ENCODE measurements around the gene SLC25A21.
"Not testable (repeated sequence)": the region's sequence is repeated elsewhere in the genome, so short reads cannot be mapped to it uniquely, and the experiment has no call there.

Gene SLC25A21

GRCh38 chr14:37185670-37186069 lies 13.3 kb upstream of the SLC25A21 start:
- no peak for DNase-seq

DNA sequence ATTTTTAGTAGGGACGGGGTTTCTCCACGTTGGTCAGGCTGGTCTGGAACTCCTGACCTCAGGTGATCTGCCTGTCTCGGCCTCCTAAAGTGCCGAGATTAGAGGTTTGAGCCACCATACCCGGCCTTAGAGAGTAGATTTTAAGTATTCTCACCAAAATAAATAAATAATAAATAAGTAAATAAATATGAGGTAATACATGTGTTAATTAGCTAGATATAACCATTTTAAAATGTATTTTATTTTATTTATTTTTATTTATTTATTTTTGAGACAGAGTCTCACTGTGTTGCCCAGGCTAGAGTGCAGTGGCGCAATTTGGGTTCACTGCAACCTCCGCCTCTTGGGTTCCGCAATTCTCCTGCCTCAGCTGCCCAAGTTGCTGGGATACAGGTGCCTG lies 12.1 kb upstream of the SLC25A21 start:
- DNase-seq, result not testable (repeated sequence)

DNA sequence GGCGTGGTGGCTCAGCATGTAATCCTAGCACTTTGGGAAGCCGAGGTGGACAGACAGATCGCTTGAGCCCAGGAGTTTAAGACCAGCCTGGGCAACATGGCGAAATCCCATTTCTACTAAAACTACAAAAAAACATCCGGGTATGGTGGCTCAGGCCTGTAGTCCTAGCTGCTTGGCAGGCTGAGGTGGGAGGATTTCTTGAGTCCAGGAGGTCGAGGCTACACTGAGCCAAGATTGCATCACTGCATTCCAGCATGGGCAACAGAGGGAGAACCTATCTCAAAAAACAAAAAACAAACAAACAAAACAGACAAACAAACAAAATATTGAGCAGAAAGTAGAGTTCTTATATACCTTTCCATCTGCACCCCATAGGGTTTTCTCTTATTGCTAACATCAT lies 9.0 kb upstream of the SLC25A21 start:
- DNase-seq, result no peak

GRCh38 chr14:37180886-37181285 lies 8.5 kb upstream of the SLC25A21 start:
- not testable (repeated sequence) for DNase-seq

DNA sequence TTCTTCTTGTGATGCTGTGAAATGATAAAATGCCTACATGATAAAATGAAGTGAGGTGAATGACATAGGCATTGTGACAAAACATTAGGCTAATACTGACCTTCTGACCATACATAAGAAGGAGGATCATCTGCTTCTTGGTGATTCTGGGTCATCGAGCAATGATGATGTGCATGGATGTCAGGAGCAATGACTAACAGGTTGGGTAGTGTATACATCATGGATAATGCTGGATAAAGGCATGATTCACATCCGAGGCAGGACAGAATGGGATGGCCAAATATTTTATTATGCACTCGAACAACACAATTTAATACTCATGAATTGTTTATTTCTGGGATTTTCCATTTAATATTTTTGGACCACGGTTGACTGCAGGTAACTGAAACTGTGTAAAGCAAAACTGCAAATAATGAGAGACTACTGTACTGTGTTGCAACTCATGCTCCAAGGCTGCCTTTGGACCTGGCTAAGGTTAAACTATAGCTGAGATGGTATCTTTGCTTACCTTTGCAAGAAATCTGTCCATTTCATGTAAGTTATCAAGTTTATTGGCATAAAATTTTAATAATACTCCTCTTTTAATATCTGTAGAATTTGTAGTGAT lies 7.6 kb upstream of the SLC25A21 start:
- DNase-seq, result no peak

GRCh38 chr14:37172936-37173614 lies 669 bp upstream of the SLC25A21 start:
- DNase-seq, result no peak

- no peak for DNase-seq
Observed at GRCh38 chr14:37171678-37172023, 755 bp downstream of the SLC25A21 start.

DNA sequence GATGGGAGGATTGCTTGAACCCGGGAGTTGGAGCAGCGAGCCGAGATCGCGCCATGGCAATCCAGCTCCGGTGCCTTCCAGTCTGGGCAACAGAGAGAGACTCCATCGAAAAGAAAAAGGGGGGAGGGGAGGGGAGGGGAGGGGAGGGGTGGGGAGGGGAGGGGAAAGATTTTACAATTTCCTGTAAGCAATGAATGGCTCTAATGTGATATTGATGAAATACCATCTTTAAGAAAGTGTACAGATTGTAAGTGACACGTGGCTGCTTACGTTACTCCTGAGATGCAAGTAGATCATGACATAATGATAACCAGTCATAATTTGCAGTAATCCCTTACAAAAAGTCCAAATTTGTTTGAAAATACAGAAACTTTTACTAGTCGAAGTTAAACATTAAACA lies 1.4 kb downstream of the SLC25A21 start:
- no peak for DNase-seq

DNA sequence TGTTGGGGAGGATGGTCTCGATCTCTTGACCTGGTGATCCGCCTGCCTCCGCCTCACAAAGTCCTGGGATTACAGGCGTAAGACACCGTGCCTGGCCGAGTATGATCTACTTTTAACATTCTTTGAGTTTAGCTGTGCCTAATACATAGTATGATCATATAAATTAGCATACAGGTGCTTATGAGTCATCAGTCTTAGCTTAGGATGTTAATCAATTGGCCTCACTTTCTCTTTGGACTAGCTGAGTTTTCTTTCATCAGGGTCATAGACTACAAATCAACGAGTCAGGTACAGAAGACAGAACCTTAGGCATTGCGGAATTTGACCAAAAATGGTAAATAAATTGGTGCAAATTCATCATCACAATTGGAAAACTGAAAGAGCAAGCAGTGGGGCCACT lies 2.2 kb downstream of the SLC25A21 start:
- DNase-seq, result no peak

DNA sequence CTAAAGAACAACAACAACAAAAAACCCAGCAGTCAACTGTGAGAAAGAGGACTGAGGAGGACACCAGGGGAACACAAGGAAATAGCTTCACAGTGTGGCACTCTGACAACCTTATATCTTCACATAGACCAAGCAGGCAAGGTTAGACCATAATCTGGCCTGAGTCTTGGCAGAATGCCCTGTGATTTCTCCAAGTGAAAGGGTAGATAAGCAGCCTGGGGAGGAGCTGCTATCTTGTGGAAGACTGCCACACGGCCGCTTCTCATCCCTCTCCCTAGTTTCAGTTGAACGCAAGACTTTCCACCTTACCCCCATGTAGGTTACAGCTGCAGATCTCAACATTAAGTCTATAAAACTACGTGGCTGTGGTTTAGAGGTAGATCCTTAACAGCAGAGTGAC lies 3.7 kb downstream of the SLC25A21 start:
- no peak for DNase-seq

DNA sequence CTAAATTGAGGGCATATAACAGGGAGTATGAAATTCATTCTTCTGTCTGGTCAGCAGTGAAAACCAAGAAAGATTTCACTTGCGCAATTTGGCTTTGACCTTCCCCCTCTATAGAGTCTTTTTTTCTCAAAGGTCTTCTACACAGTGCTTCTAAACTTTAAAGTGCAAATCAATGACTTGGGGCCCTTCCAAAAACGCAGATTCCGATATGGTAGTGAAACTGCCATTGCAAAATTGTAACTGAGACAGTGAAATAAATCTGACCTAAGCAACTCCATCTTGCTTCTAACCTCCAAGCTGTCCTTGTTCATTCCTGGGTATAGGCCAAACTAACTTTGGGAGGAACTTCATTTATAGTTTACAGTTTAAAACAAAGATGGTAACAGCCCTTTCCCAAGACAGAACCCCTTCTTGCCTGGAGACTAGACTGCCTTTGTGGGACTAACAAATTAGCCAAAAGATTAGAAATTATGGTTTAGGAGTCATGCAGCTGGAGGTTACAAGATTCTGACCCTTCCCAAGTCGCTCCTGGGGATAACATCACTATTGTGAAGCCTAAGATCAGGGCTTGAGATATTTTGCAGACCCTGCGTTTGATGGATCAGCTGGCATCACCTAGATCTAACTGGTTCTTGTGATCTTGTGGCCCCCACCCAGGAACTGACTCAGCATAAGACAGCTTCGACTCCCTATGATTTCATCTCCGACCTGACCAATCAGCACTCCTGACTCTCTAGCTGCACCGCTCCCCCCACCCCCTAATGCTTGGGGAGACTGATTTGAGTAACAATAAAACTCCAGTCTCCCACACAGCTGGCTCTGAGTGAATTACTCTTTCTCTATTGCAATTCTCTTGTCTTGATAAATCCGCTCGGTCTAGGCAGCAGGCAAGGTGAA lies 5.0 kb downstream of the SLC25A21 start:
- no peak for DNase-seq

GRCh38 chr14:37165794-37166193 lies 6.6 kb downstream of the SLC25A21 start:
- DNase-seq, result no peak

DNA sequence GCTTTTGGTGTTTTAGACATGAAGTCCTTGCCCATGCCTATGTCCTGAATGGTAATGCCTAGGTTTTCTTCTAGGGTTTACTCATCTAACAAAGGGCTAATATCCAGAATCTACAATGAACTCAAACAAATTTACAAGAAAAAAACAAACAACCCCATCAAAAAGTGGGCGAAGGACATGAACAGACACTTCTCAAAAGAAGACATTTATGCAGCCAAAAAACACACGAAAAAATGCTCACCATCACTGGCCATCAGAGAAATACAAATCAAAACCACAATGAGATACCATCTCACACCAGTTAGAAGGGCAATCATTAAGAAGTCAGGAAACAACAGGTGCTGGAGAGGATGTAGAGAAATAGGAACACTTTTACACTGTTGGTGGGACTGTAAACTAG lies 10.1 kb downstream of the SLC25A21 start:
- not testable (repeated sequence) for DNase-seq

DNA sequence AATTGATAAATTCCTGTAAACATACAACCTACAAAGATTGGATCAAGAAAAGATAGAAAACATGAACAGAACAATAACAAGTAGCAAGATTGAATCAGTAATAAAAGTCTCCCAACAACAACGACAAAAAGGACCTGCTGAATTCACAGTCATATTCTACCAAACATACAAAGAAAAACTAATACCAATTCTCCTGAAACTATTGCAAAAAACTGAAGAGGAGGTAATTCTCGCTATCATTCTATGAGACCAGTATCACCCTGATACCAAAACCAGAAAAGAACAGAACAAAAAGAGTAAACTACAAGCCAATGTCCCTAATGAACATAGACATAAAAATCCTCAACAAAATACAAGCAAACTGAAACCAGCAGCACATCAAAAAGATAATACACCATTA lies 14.4 kb downstream of the SLC25A21 start:
- no peak for DNase-seq

DNA sequence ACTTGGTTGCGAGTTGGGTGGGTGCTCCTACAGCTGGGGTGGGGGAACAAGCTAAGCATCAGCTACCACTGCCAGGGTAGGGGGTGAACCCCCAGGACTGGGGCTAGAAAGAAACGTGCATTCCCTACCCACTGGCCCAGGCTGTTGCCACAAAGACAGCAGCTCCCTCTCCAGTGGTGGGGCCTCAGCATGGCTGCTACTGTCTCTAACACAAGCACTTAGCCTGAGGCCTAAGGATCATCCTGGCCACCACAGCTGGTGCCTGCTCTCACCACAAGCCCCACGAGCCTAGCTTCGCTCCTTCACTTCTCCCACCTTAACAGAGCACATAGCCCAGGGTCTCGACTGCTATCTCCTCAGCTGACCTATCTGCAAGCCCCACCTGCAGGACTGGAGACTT lies 18.9 kb downstream of the SLC25A21 start:
- DNase-seq, result no peak

DNA sequence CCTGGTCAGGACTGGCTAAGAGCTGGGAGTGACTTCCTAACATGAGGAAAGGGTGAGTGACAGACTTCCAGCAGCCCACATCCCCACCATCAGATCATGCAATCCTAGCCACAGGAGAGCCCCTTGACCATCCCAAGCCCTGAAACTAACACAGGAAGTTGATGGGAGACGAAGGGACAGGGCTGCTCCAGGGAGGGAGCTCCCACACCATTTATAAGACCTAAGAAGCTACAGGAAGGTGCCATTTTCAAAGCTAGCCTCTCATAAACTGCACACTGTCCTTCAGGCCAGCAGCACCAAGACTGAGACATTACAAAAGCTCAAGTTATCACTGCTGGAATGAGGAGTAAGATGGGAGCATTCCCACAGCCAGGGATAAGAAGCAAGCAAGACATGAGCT lies 19.4 kb downstream of the SLC25A21 start:
- no peak for DNase-seq

DNA sequence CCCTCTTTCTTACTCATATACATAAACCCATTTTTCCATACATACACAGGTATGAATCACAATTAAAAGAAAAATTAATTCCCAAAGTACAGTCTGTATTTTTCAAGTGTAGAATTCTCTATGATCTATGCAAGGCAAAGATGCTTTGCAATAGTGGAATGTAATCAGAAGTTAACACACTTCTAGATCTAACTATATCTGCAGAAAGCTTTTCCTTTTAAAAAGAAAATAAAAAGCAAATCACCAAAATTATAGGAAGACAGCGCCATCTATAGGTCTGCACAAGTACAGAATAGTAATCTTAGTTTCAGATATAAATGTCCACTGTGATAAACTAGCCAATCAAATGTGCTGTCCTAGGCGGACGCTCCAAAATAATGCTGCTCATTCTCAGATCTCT lies 22.0 kb downstream of the SLC25A21 start:
- no peak for DNase-seq

DNA sequence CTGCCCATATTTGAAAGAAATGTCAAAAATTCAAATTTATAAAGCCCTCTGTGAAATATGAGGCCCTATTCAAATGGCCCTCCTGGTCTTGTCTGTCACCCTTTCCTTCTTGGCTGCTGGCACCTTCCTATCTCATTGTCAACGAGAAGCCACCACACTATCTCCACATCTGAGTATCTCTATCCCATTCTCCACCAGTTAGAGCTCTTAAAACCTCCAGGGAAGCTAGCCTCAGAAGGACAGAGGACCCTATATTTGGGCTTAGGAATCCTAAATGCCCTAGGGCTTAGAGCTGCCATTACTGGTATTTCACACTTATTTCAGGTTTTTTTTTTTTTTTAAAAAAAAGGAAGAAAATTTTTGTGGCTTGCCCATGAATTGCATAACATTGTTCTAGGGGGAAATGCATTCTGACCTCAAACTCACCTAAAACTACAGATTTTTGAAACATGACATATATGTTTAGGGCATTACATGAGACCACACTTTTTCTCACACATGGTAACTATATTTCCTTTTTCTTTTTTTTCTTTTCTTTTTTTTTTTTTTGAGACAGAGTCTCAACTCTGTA lies 25.0 kb downstream of the SLC25A21 start:
- DNase-seq, result no peak

GRCh38 chr14:37146438-37146837 lies 26.0 kb downstream of the SLC25A21 start:
- not testable (repeated sequence) for DNase-seq

DNA sequence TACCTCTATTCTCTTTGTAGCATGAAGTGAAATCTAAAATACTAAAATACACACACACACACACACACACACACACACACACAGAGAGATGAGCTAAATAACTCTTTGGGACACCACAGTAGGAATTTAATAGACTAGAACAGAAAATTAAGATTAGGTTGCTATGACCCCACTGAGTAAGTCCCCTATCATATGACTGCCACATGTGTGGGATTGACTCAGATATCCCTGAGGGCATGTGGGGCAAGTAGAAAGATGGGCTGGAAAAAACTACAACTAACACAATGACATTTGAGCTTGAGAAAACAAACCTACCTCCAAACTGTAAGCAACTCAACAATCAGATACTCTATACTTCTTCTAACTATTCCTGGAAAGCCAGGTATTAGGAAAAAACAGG lies 27.0 kb downstream of the SLC25A21 start:
- DNase-seq, result no peak

- DNase-seq, result no peak
Observed at GRCh38 chr14:37144729-37145363, 27.6 kb downstream of the SLC25A21 start.

DNA sequence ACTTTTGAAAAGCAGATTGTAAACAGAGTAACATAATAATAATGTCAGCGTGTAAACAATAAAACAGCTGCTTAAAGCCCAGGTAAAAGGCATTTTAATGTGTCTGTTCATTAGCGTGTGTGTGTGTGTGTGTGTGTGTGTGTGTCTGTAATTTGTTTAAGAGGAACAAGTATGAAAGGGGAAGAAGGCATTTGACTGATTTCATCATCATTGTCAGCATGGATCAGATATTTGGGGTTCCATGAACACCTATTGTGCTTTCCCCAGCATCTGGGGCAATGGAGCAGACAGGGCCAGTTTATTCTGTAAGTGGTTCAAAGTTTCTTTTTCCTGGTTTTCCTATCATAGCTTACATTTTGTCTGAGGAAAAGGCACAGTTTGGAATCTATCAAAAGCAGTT lies 28.9 kb downstream of the SLC25A21 start:
- no peak for DNase-seq

DNA sequence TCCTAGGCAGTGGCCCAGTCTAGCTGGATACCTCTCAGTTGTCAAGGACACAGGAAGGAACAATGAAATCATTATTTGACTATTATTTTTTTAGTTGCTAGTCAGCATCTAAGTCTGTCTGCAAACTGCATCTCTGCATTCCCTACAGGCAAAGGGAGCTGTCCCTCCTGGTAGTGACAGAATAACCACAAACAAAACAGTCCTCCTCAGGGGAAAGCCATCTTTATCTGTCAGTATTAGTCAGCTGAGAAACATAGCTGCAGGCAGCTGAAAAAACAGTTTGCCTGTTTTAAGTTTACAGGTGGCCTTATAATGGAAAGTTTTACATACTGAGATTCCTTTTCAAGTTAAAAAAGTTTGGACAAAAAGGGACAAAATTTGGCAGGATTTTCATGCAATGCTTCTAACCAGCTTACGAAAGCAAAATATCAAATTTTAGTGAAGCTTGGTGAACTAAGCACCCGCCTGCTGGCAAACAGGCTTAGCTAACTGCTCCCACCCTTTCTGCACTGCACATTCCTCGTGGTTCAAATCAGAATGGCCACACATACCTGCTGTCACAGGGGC lies 29.5 kb downstream of the SLC25A21 start:
- DNase-seq, result no peak
